HepG2 (cell line): ENCODE data around the gene LATS1. TPM values are rescaled to one million over a fixed set of nuclear protein-coding genes. Genes with fewer than 3 reads are reported as not detected.

Experiments used
- FOXM1 ChIP-seq: sonication (generic); formaldehyde crosslinking; IDR thresholded peaks from 2 replicates; pipeline ENCODE4 v1.5.0; 2020; ENCODE audit warnings: missing genetic modification reagents
- MBD4 ChIP-seq: IDR thresholded peaks from 2 replicates; pipeline ENCODE4 v1.6.1; 2012; ENCODE audit warnings: low read length, inconsistent platforms, borderline replicate concordance
- NFYB ChIP-seq: sonication (generic); formaldehyde crosslinking; IDR thresholded peaks from 2 replicates; pipeline ENCODE4 v1.4.0; 2020; ENCODE audit warnings: missing genetic modification reagents
- SALL2 ChIP-seq: sonication (generic); formaldehyde crosslinking; IDR thresholded peaks from 2 replicates; pipeline ENCODE4 v1.8.1; 2023; ENCODE audit warnings: mild to moderate bottlenecking, missing genetic modification reagents, inconsistent platforms
- SETDB1 ChIP-seq: sonication (generic); formaldehyde crosslinking; IDR thresholded peaks from 2 replicates; pipeline ENCODE4 v1.5.1; 2020; ENCODE audit warnings: missing genetic modification reagents, mild to moderate bottlenecking, borderline replicate concordance
- XRCC5 ChIP-seq: fragments of 200-400 bp; formaldehyde crosslinking; optimal IDR thresholded peaks from 2 replicates; pipeline ENCODE3; 2017; ENCODE audit warnings: mild to moderate bottlenecking, low read length
- ZC3H4 ChIP-seq: sonication (generic); formaldehyde crosslinking; IDR thresholded peaks from 2 replicates; pipeline ENCODE4 v1.4.0; 2020; ENCODE audit warnings: missing genetic modification reagents, borderline replicate concordance
- polyA plus RNA-seq, 8 experiments: library from polyadenylated mRNA; depleted of rRNA in 3 of 8; stranded (reverse) in 7 of 8; unstranded in 1 of 8; fragments of >200 nt; fragmentation: Illumina TruSeq in 4 of 8; extraction: Trizol in 4 of 8; gene quantifications; 2 replicates each; pipeline versions ENCODE4 v1.2.1 to v1.2.3, GENCODE V29; 2011 to 2016; ENCODE audit warnings: low read depth in 4 of 8, missing spikeins in 1 of 8, mixed read lengths in 1 of 8; ENCODE audit not compliant: insufficient read depth in 1 of 8
- total RNA-seq, 5 experiments: library from RNA; depleted of rRNA; stranded (reverse); fragments of >200 nt; fragmentation: Illumina TruSeq; extraction: Trizol; gene quantifications; 2 replicates each; pipeline ENCODE4 v1.2.3, GENCODE V29; 2016; ENCODE audit warnings: low read depth in 1 of 5
- TF ChIP-seq, protein P1 (sequence below): sonication (generic); formaldehyde crosslinking; IDR thresholded peaks from one replicate; pipeline ENCODE4 v1.5.1; 2020; ENCODE audit warnings: mild to moderate bottlenecking, missing genetic modification reagents; ENCODE audit errors: not compliant biosample characterization
- TF ChIP-seq, protein P2 (sequence below): IDR thresholded peaks from 2 replicates; pipeline ENCODE4 v1.6.1; 2016; ENCODE audit warnings: mild to moderate bottlenecking
- TF ChIP-seq, protein P3 (sequence below): sonication (generic); formaldehyde crosslinking; IDR thresholded peaks from 2 replicates; pipeline ENCODE4 v1.5.0; 2020; ENCODE audit warnings: mild to moderate bottlenecking, missing genetic modification reagents
- TF ChIP-seq, protein P4 (sequence below): sonication (generic); formaldehyde crosslinking; IDR thresholded peaks from 2 replicates; pipeline ENCODE4 v1.5.1; 2020; ENCODE audit warnings: mild to moderate bottlenecking, moderate library complexity, missing genetic modification reagents
- TF ChIP-seq, protein P5 (sequence below): sonication (generic); formaldehyde crosslinking; IDR thresholded peaks from 2 replicates; pipeline ENCODE4 v1.5.0; 2020; ENCODE audit warnings: mild to moderate bottlenecking, missing genetic modification reagents, borderline replicate concordance

LATS1 gene
- total and polyA plus RNA-seq, 2 of the 13 experiments (the other 11 are each of a cell fraction or from before 2014, with no cell fraction given), result 9.9 to 12.6 TPM

DNA sequence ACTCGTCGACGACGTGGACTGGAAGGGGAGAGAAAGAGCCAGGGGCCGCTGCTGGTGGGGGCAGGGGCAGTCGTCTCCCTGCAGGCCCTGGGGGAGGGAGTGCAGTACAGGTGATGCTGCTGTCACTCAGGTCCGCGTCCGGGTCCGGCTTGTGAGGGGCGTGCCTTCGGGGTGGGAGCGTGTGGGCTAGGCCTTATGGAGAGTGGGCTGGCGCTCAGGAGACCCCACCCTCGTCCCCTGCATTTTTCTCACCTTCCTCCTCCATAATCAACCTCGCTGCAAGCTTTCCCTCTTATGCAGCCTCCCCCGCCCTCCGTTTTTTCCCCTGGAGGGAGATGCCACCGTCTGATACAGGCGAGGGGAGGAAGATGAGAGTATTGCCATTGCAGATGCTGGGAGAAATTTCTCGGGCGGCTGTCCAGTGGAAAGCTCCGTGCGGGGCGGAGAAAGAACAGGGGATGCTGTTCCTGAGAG is 32.3 kb upstream of the LATS1 start (continued):
- TF ChIP-seq, protein P1, sequence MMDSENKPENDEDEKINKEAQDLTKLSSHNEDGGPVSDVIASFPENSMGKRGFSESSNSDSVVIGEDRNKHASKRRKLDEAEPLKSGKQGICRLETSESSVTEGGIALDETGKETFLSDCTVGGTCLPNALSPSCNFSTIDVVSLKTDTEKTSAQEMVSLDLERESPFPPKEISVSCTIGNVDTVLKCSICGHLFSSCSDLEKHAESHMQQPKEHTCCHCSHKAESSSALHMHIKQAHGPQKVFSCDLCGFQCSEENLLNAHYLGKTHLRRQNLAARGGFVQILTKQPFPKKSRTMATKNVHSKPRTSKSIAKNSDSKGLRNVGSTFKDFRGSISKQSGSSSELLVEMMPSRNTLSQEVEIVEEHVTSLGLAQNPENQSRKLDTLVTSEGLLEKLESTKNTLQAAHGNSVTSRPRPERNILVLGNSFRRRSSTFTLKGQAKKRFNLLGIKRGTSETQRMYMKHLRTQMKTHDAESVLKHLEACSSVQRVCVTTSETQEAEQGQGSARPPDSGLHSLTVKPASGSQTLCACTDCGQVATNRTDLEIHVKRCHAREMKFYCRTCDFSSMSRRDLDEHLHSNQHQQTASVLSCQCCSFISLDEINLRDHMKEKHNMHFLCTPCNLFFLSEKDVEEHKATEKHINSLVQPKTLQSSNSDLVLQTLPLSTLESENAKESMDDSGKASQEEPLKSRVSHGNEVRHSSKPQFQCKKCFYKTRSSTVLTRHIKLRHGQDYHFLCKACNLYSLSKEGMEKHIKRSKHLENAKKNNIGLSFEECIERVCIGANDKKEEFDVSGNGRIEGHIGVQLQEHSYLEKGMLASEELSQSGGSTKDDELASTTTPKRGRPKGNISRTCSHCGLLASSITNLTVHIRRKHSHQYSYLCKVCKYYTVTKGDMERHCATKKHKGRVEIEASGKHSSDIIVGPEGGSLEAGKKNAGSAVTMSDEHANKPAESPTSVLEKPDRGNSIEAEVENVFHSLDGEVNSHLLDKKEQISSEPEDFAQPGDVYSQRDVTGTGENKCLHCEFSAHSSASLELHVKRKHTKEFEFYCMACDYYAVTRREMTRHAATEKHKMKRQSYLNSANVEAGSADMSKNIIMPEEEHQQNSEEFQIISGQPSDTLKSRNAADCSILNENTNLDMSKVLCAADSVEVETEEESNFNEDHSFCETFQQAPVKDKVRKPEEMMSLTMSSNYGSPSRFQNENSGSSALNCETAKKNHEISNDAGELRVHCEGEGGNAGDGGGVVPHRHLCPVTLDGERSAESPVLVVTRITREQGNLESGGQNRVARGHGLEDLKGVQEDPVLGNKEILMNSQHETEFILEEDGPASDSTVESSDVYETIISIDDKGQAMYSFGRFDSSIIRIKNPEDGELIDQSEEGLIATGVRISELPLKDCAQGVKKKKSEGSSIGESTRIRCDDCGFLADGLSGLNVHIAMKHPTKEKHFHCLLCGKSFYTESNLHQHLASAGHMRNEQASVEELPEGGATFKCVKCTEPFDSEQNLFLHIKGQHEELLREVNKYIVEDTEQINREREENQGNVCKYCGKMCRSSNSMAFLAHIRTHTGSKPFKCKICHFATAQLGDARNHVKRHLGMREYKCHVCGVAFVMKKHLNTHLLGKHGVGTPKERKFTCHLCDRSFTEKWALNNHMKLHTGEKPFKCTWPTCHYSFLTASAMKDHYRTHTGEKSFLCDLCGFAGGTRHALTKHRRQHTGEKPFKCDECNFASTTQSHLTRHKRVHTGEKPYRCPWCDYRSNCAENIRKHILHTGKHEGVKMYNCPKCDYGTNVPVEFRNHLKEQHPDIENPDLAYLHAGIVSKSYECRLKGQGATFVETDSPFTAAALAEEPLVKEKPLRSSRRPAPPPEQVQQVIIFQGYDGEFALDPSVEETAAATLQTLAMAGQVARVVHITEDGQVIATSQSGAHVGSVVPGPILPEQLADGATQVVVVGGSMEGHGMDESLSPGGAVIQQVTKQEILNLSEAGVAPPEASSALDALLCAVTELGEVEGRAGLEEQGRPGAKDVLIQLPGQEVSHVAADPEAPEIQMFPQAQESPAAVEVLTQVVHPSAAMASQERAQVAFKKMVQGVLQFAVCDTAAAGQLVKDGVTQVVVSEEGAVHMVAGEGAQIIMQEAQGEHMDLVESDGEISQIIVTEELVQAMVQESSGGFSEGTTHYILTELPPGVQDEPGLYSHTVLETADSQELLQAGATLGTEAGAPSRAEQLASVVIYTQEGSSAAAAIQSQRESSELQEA (CRISPR knock-in tag), result peak; percentile 53
- TF ChIP-seq, protein P2, sequence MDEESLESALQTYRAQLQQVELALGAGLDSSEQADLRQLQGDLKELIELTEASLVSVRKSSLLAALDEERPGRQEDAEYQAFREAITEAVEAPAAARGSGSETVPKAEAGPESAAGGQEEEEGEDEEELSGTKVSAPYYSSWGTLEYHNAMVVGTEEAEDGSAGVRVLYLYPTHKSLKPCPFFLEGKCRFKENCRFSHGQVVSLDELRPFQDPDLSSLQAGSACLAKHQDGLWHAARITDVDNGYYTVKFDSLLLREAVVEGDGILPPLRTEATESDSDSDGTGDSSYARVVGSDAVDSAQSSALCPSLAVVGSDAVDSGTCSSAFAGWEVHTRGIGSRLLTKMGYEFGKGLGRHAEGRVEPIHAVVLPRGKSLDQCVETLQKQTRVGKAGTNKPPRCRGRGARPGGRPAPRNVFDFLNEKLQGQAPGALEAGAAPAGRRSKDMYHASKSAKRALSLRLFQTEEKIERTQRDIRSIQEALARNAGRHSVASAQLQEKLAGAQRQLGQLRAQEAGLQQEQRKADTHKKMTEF, result peak; percentile 3; the same call in 1 of the 2 replicates
- TF ChIP-seq XRCC5, result no peak
- TF ChIP-seq, protein P3, sequence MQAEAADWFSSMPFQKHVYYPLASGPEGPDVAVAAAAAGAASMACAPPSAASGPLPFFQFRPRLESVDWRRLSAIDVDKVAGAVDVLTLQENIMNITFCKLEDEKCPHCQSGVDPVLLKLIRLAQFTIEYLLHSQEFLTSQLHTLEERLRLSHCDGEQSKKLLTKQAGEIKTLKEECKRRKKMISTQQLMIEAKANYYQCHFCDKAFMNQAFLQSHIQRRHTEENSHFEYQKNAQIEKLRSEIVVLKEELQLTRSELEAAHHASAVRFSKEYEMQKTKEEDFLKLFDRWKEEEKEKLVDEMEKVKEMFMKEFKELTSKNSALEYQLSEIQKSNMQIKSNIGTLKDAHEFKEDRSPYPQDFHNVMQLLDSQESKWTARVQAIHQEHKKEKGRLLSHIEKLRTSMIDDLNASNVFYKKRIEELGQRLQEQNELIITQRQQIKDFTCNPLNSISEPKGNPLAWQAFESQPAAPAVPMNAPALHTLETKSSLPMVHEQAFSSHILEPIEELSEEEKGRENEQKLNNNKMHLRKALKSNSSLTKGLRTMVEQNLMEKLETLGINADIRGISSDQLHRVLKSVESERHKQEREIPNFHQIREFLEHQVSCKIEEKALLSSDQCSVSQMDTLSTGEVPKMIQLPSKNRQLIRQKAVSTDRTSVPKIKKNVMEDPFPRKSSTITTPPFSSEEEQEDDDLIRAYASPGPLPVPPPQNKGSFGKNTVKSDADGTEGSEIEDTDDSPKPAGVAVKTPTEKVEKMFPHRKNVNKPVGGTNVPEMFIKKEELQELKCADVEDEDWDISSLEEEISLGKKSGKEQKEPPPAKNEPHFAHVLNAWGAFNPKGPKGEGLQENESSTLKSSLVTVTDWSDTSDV (CRISPR knock-in tag), result peak; percentile 98; the same call in 1 of the 2 replicates
- TF ChIP-seq NFYB (CRISPR knock-in tag), result no peak
- TF ChIP-seq ZC3H4 (CRISPR knock-in tag), result 0 out of 2 replicates have a peak, but pooled peaks have one; percentile 61
- TF ChIP-seq, protein P4, sequence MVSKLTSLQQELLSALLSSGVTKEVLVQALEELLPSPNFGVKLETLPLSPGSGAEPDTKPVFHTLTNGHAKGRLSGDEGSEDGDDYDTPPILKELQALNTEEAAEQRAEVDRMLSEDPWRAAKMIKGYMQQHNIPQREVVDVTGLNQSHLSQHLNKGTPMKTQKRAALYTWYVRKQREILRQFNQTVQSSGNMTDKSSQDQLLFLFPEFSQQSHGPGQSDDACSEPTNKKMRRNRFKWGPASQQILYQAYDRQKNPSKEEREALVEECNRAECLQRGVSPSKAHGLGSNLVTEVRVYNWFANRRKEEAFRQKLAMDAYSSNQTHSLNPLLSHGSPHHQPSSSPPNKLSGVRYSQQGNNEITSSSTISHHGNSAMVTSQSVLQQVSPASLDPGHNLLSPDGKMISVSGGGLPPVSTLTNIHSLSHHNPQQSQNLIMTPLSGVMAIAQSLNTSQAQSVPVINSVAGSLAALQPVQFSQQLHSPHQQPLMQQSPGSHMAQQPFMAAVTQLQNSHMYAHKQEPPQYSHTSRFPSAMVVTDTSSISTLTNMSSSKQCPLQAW (CRISPR knock-in tag), result peak; percentile 92
- TF ChIP-seq FOXM1, result 0 out of 2 replicates have a peak, but pooled peaks have one; percentile 4
- TF ChIP-seq, protein P5, sequence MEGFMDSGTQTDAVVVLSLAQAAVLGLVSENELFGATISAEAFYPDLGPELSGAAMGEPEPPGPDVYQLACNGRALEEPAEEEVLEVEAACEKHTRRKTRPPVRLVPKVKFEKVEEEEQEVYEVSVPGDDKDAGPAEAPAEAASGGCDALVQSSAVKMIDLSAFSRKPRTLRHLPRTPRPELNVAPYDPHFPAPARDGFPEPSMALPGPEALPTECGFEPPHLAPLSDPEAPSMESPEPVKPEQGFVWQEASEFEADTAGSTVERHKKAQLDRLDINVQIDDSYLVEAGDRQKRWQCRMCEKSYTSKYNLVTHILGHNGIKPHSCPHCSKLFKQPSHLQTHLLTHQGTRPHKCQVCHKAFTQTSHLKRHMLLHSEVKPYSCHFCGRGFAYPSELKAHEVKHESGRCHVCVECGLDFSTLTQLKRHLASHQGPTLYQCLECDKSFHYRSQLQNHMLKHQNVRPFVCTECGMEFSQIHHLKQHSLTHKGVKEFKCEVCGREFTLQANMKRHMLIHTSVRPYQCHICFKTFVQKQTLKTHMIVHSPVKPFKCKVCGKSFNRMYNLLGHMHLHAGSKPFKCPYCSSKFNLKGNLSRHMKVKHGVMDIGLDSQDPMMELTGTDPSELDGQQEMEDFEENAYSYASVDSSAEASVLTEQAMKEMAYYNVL (CRISPR knock-in tag), result no peak; the same call in 1 of the 2 replicates
- TF ChIP-seq SALL2 (CRISPR knock-in tag), result peak; percentile 51; the same call in 1 of the 2 replicates
- no peak for TF ChIP-seq MBD4
- TF ChIP-seq SETDB1 (CRISPR knock-in tag), result no peak
